Left kidney (tissue), 1 donor: Measurements from ENCODE around the gene FGA. TPM values are rescaled to one million over a fixed set of nuclear protein-coding genes. Genes with fewer than 3 reads are reported as not detected.

Experiments
- polyA plus RNA-seq: library from polyadenylated mRNA; unstranded; fragments of 120-200 nt; gene quantifications from one replicate; pipeline ENCODE4 v1.2.1, GENCODE V29; 2013; ENCODE audit not compliant: insufficient read length

FGA gene
- polyA plus RNA-seq, 1 donor = 0.12 TPM

Other genes starting within 250 kb of the FGA start
- 8.4 TPM for gene DCHS2, start 98.9 kb downstream of the FGA start, polyA plus RNA-seq
- gene PLRG1, start 40.3 kb downstream of the FGA start, polyA plus RNA-seq = 130 TPM
- 12.3 TPM for gene FGB, start 27.7 kb downstream of the FGA start, polyA plus RNA-seq
- gene FGG, start 21.9 kb upstream of the FGA start, polyA plus RNA-seq = not detected
- 0.71 TPM for gene LRAT, start 153.3 kb upstream of the FGA start, polyA plus RNA-seq
- 0.05 TPM for gene RBM46, start 190.5 kb upstream of the FGA start, polyA plus RNA-seq